GM18519 (cell line): ENCODE measurements around the gene ZNF322.
"Not testable (repeated sequence)": the region's sequence is repeated elsewhere in the genome, so short reads cannot be mapped to it uniquely, and the experiment has no call there.

Experiments
- ATAC-seq: cut with Tn5 transposase; IDR thresholded peaks from one replicate; pipeline ENCODE4 v1.9.1; 2021; ENCODE audit warnings: mild to moderate bottlenecking, moderate library complexity; ENCODE audit not compliant: unreplicated experiment, low FRiP score

The ZNF322 gene

GRCh38 chr6:26659042-26659999, at the start of gene ZNF322:
Gene ZNF322, minus strand, starts transcription at chr6:26659746. Its CDS starts 21,193 bp downstream, at chr6:26638553.
- peak; percentile 93 for ATAC-seq

- ATAC-seq: not testable (repeated sequence)
Observed at GRCh38 chr6:26705780-26706179, 46.2 kb upstream of the ZNF322 start.

- ATAC-seq: not testable (repeated sequence)
Observed at GRCh38 chr6:26705352-26705751, 45.8 kb upstream of the ZNF322 start.

GRCh38 chr6:26701023-26701747, 41.6 kb upstream of the ZNF322 start:
- not testable (repeated sequence) for ATAC-seq

GRCh38 chr6:26697496-26697895, 38.0 kb upstream of the ZNF322 start:
- ATAC-seq: not testable (repeated sequence)

- ATAC-seq: not testable (repeated sequence)
Observed at GRCh38 chr6:26689324-26689947, 29.9 kb upstream of the ZNF322 start.

DNA sequence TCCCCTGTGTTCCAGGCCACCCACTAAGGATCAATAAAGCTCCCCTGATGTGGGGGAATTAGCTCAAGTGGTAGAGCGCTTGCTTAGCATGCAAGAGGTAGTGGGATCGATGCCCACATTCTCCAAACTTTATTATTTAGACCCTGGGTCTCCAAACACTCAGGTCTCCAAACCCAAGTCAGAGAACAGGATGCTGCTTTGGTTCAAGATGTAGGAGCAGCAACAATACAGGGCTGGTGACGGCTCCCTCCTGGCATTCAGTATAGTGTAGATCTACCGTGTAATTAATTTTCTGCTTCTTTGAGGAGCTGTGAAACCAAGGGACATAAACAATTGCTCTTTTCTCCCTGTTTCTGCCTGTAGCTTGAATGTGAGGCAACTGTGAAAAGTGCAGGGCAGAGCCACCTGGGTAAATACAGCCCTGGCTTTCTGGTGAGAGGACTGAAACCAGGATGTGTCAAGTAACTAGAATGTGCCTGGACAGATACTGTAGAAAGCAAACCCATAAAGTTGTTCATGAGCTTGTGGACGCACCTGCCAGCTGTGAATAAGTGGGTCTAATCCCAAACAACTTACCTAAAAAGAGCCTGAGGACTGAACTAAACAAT, 23.0 kb upstream of the ZNF322 start:
- ATAC-seq: not testable (repeated sequence)

DNA sequence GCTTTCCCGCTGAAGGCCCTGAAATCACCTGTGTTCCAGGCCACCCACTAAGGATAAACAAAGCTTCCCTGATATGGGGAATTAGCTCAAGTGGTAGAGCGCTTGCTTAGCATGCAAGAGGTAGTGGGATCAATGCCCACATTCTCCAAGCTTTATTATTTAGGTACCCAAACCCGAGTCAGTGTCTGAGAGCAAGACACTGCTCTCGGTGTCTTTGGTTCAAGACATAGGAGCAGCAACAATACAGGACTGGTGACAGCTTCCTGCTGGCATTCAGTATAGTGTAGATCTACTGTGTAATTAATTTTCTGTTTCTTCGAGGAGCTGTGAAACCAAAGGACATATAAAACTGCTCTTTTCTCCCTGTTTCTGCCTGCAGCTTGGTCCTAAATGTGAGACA, 13.7 kb upstream of the ZNF322 start:
- ATAC-seq: not testable (repeated sequence)

- not testable (repeated sequence) for ATAC-seq
Observed at GRCh38 chr6:26670558-26670957, 11.0 kb upstream of the ZNF322 start.

DNA sequence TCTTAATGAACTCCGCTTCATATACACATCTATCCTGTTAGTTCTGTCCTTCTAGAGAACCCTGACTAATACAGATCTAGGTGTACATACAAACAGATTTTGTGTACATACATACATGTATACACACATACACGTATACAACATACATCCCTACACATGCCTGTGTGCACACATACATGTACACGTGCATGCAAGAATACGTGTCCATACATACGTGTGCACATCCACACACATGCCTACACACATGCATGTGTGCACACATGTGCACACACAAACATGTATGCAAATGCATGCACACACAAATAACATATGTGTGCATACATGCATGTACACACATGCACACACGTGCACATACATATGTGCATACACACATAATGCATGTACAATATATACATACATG, 10.5 kb upstream of the ZNF322 start:
- not testable (repeated sequence) for ATAC-seq

DNA sequence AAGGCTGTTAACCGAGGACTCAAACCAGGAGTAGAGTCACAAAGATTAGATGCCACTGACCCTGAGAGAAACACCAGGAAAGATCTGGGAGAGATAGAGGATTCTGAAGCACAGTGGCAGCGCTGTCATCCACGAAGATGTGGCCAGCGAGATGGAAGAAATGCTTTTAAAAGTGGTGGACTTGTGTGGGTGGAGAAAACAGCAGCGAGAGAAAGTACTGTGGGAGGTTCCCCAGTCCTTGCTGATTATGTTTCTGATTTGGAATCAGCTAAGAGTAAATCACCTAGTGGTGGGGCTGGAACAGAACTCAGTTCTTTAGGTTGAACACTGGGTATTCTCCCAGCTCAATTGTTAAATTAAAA, 435 bp upstream of the ZNF322 start:
- ATAC-seq: no peak

- no peak for ATAC-seq
Observed at GRCh38 chr6:26657256-26657655, 2.3 kb downstream of the ZNF322 start.

- ATAC-seq: no peak
Observed at GRCh38 chr6:26653007-26653406, 6.5 kb downstream of the ZNF322 start.

DNA sequence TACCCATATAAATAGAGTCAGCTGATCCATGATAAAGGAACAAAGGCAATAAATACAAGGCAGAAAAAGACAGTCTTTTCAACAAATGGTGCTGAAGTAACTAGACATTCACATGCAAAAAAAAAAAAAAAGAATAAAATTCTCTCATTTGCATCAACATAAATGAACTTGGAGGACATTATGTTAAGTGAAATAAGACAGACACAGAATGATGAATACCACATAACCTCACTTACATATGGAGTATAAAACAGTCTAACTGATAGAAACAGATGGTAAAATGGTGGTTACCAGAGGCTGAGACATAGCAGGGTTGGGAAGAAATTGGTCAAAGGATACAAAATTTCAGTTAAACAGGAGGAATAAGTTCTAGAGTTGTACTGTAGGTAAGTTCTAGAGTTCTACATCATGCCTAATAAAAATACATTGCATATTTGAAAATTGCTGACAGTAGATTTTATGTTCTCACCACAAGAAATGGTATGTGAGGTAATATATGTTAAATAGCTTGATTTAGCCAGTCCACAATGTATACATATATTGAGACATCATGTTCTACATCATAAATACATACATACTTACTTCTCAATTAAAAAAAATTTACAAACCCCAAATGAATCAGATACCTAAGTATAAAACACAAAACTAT, 8.3 kb downstream of the ZNF322 start:
- no peak for ATAC-seq

DNA sequence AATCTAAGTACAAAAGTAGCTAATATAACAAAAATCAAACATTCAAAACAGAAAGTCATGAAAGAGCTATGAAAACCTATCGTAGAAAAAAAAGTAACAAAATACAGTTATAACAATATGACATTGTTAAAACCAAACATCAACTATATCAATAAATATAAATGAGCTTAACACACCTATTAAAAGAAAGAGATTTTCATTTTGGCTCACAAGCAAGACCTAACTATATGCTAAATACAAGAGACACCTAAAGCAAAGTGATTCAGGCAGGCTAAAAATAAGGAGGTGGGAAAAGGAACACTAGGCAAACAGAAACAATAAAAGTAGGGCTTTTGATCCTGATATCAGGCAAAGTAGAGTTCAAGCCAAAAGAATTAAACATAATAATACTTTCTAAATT, 13.5 kb downstream of the ZNF322 start:
- no peak for ATAC-seq

GRCh38 chr6:26640806-26641205, 18.7 kb downstream of the ZNF322 start:
- no peak for ATAC-seq

DNA sequence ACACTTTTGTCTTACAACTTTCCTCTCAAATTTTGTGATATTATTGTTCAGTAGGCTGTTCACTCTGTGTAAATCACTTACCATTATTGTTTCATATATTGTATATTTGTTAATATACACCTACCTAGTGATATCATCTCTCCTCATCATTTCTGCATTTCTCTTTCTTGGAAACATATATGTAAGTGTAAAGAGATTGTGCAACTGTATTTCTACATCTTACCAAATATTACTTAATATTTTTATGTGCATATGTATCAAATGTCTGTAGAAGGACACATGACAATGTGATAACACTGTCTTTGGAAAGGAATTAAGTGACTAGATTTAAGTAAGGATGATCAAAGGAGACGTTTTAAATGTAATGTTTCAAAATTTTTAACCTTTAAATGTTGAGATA, 30.2 kb downstream of the ZNF322 start:
- no peak for ATAC-seq

- no peak for ATAC-seq
Observed at GRCh38 chr6:26627843-26628242, 31.7 kb downstream of the ZNF322 start.

DNA sequence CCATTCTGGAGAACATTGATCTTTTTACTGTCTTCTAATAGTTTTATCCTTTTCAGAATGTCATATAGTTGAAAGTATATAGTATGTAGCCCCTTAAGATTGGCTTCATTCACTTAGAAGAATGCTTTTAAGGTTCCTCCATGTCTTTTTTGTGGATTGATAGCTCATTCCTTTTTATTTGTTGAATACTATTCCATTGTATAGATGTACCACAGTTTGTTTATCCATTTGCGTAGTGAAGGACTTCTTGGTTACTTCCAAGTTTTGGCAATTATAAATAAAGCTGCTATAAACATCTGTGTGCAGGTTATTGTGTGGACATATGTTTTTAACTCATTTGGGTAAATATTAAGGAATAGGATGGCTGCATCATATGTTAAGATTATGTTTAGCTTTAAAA, 35.0 kb downstream of the ZNF322 start:
- ATAC-seq: no peak

DNA sequence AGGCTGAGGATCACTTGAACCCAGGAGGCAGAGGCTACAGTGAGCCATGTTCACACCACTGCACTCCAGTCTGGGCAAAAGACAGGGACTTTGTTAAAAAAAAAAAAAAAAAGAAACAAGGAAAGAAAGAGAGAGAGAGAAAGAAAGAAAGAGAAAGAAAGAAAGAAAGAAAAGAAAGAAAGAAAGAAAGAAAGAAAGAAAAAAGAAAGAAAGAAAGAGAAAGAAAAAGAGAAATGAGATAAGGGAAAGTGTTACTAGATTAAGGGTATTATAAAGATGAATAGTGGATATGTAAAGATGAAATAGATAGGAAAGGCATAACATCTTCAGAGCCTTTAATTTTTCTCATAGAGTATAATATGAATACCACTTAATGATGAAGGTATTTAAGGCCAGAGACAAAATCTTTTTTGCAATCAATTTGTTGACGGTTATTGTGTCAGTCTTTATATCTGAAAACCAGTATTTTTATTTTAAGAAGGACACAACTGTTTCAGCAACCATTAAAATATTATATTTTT, 36.1 kb downstream of the ZNF322 start:
- ATAC-seq: no peak
